Prostate gland (tissue), 2 donors: Measurements from ENCODE around the gene FAM43B.

Experiments
- POLR2AphosphoS5 ChIP-seq: sonication (generic); formaldehyde crosslinking; IDR thresholded peaks from one replicate; pipeline ENCODE4 v1.6.1; 2017; ENCODE audit warnings: antibody characterized with exemption
- TF ChIP-seq, protein P1 (sequence below), 4 experiments: fragments of 200-600 bp in 2 of 4; fragments of 450-650 bp in 2 of 4; sonication (generic) in 2 of 4; IDR thresholded peaks; 1 replicate in 3 of 4; 2 replicates in 1 of 4; pipeline ENCODE4 v1.5.1; 2016 to 2019; ENCODE audit warnings: antibody characterized with exemption in 4 of 4, mild to moderate bottlenecking in 2 of 4, moderate library complexity in 2 of 4

DNA sequence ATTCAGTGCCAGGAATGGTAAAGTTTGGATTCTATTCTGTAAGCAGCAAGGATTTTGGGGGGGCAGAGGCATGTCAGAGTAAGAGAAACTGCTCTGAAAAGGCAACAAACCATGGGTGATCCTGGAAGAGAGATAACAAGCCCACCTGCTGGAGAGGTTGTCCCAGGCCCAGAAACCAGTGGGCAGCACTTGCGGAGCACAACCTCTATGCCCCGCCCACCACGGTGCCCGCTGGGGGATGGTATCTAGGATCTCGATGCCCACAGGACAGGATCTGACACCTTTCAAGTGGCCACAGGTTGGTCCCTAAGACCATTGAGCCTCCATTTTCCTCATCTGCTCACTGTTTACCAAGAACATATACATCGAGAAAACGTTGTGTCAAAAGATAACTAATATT is 24.2 kb upstream of the FAM43B start:
- no peak for TF ChIP-seq POLR2AphosphoS5
- TF ChIP-seq, protein P1, sequence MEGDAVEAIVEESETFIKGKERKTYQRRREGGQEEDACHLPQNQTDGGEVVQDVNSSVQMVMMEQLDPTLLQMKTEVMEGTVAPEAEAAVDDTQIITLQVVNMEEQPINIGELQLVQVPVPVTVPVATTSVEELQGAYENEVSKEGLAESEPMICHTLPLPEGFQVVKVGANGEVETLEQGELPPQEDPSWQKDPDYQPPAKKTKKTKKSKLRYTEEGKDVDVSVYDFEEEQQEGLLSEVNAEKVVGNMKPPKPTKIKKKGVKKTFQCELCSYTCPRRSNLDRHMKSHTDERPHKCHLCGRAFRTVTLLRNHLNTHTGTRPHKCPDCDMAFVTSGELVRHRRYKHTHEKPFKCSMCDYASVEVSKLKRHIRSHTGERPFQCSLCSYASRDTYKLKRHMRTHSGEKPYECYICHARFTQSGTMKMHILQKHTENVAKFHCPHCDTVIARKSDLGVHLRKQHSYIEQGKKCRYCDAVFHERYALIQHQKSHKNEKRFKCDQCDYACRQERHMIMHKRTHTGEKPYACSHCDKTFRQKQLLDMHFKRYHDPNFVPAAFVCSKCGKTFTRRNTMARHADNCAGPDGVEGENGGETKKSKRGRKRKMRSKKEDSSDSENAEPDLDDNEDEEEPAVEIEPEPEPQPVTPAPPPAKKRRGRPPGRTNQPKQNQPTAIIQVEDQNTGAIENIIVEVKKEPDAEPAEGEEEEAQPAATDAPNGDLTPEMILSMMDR (IDR thresholded peaks at IDR 0.05): no peak
